ENCODE data around the gene TIE1.

GRCh38 chr1:43365678-43366077 lies 64.9 kb downstream of the TIE1 start:
- TF ChIP-seq POLR2A (IDR thresholded peaks at IDR 0.05) (no peak), EP300 (IDR thresholded peaks at IDR 0.05) (no peak), CTCF (IDR thresholded peaks at IDR 0.05) (no peak)
